Measurements from ENCODE around the gene NRL.

DNA sequence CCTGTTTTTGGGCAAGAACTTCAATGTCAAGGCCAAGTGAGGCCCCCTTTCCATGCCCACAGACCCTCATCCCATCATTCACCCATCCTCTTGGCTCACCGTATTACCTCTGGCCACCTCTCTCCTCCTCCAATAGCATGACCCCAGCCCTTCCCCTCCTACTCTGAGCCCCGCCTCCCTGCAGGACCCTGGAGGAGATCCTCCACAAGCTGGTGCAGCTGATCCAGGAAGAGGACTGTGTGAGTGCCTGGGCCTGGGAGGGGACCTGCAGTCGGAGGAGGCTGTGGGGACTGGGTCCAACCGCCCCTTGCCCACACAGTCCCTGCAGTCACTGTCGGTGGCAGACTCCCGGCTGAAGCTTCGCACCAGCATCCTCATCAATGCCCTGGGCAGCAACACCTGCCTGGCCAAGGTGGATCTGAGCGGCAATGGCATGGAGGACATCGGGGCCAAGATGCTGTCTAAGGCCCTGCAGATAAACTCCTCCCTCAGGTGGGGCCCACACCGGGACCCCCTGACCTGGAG lies 55.7 kb downstream of the NRL start:
- TF ChIP-seq, protein P1, sequence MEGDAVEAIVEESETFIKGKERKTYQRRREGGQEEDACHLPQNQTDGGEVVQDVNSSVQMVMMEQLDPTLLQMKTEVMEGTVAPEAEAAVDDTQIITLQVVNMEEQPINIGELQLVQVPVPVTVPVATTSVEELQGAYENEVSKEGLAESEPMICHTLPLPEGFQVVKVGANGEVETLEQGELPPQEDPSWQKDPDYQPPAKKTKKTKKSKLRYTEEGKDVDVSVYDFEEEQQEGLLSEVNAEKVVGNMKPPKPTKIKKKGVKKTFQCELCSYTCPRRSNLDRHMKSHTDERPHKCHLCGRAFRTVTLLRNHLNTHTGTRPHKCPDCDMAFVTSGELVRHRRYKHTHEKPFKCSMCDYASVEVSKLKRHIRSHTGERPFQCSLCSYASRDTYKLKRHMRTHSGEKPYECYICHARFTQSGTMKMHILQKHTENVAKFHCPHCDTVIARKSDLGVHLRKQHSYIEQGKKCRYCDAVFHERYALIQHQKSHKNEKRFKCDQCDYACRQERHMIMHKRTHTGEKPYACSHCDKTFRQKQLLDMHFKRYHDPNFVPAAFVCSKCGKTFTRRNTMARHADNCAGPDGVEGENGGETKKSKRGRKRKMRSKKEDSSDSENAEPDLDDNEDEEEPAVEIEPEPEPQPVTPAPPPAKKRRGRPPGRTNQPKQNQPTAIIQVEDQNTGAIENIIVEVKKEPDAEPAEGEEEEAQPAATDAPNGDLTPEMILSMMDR (IDR thresholded peaks at IDR 0.05; ENCODE audit: low read depth, low read length) = no peak
- TF ChIP-seq EZH2phosphoT487 (IDR thresholded peaks at IDR 0.05; ENCODE audit: low read depth) = no peak
